ENCODE data around the gene PRG3. TPM values are rescaled to one million over a fixed set of nuclear protein-coding genes. Genes with fewer than 3 reads are reported as not detected.

Gene PRG3
- total and polyA plus RNA-seq, 2 experiments from 2014 or later, result not detected

DNA sequence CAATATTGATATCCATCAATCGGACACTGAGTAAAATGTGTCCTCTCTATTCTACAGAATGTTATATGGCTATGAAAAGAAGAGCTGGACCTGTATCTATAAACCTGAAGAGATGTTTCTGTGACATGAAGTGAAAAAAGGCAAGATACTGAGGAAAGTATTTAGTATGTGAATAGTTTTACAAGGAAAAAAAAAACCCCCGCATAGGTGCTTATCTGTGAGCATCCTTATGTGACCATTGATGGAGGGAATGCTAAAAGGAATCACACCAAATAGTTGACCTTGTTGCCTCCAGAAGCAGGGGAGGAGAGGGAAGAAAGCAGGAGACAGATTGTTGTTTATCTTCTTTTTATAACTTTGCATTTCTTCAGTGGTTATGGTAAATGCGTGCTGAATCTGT lies 10.2 kb upstream of the PRG3 start:
- Histone ChIP-seq H3K79me2 (no peaks in the 10 kb centered on the region), H3K4me2 (no peak overlapping the region), H3K9me3 (ENCODE audit: low read depth) (no peaks in the 10 kb centered on the region), H3K36me3 (replicated peaks; ENCODE audit: insufficient read depth, low read depth) (no peaks in the 10 kb centered on the region), H4K20me1 (ENCODE audit: insufficient read depth, poor library complexity, severe bottlenecking) (no peaks in the 10 kb centered on the region), H3K4me3 (no peak overlapping the region), H2AFZ (no peak overlapping the region), H3K4me1 (ENCODE audit: insufficient read depth) (no peaks in the 10 kb centered on the region), H3K27ac (no peak overlapping the region), H3K27me3 (peaks cover 11% of the 10 kb centered on the region), H3K9me2 (replicated peaks; ENCODE audit: insufficient read depth) (no peaks in the 10 kb centered on the region)
- TF ChIP-seq EZH2phosphoT487 (IDR thresholded peaks at IDR 0.05; ENCODE audit: low read depth, severe bottlenecking, unreplicated experiment) (no peak), EZH2 (IDR thresholded peaks at IDR 0.05; ENCODE audit: borderline replicate concordance) (no peak)
- TF ChIP-seq, protein P1, sequence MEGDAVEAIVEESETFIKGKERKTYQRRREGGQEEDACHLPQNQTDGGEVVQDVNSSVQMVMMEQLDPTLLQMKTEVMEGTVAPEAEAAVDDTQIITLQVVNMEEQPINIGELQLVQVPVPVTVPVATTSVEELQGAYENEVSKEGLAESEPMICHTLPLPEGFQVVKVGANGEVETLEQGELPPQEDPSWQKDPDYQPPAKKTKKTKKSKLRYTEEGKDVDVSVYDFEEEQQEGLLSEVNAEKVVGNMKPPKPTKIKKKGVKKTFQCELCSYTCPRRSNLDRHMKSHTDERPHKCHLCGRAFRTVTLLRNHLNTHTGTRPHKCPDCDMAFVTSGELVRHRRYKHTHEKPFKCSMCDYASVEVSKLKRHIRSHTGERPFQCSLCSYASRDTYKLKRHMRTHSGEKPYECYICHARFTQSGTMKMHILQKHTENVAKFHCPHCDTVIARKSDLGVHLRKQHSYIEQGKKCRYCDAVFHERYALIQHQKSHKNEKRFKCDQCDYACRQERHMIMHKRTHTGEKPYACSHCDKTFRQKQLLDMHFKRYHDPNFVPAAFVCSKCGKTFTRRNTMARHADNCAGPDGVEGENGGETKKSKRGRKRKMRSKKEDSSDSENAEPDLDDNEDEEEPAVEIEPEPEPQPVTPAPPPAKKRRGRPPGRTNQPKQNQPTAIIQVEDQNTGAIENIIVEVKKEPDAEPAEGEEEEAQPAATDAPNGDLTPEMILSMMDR (IDR thresholded peaks at IDR 0.05; ENCODE audit: poor library complexity), result no peak
- DNase-seq (ENCODE audit: low spot score), result no peak
- WGBS (ENCODE audit: low lambda C conversion rate, missing lambda C conversion rate), result 86% methylated on average over 3 of the region's 3 CpGs

DNA sequence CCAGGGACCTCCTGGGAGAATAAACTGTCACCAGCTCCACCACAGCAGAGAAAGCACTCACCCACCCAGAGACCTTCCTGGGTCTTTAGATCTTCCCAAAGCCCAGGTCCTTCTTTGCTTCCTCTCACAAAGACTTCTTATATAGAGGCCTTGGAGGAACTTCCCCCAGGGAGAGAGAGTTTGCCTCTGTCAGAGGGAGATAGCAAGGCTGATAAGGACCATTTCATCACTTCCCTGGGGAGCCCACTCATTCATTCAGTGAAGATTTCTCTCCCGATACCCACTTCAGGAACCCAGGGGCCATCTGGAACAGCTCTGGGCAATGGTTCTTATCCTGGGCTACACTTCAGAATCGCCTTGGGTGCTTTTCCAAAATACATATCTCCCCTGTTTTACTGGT lies 9.6 kb upstream of the PRG3 start, which contains the start of gene PRG2:
TSS of gene PRG2 (minus strand) at position 116 of the 400 bp plus-strand sequence. CDS start 706 bp downstream, outside the sequence.
- Histone ChIP-seq H3K4me1 (ENCODE audit: insufficient read depth) (no peaks in the 10 kb centered on the region), H3K79me2 (no peaks in the 10 kb centered on the region), H3K27me3 (peaks cover 11% of the 10 kb centered on the region), H3K4me3 (no peak within 1 kb of the TSS), H3K4me2 (no peak within 1 kb of the TSS), H4K20me1 (ENCODE audit: insufficient read depth, poor library complexity, severe bottlenecking) (no peaks in the 10 kb centered on the region), H3K9me2 (replicated peaks; ENCODE audit: insufficient read depth) (no peaks in the 10 kb centered on the region), H3K27ac (no peak within 1 kb of the TSS), H3K9me3 (ENCODE audit: low read depth) (no peaks in the 10 kb centered on the region), H3K36me3 (replicated peaks; ENCODE audit: insufficient read depth, low read depth) (no peaks in the 10 kb centered on the region), H2AFZ (no peak within 1 kb of the TSS)
- no peak for TF ChIP-seq EZH2 (IDR thresholded peaks at IDR 0.05; ENCODE audit: borderline replicate concordance)
- TF ChIP-seq, protein P1 (IDR thresholded peaks at IDR 0.05; ENCODE audit: poor library complexity), result no peak
- no peak for TF ChIP-seq EZH2phosphoT487 (IDR thresholded peaks at IDR 0.05; ENCODE audit: low read depth, severe bottlenecking, unreplicated experiment)
- 60% methylated on average over 2 of the region's 2 CpGs for WGBS (ENCODE audit: low lambda C conversion rate, missing lambda C conversion rate)
- no peak for DNase-seq (ENCODE audit: low spot score)

DNA sequence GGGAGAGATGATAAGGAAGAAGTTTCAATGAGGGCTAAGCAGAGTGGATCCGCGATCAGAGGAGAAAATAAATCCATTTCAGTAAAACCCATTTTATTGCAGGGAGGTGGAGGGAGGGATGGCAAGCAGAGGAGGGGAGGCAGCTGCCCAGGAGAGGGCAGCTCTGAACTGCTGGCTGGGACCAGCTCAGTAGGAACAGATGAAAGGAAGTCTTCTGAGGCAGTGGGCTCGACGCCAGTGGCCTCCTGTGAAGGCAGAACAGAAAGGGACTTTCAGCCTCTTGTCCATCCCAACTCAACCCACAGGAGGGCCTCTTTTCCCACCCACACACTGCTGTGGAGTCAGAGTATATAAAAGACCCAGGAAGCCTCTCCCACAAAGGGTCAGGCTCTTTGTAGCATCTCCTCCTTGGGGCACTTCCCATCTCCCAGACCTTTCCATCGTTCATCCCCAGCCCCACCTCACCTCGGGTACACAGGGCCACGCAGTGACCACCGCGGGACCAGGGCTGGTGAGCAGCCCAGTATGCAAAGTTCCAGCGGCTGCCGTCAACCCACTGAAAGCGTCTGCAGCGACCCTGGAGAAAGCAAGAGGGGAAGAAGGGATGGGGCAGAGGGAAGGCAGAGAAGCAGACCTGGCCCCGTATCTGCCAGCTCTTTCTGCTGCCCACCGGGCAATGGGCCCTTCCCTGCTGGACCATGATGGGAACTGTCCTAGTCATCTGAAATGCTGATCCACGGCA lies 6.5 kb upstream of the PRG3 start:
- H3K9me3 ChIP-seq (ENCODE audit: low read depth), result no peaks in the 10 kb centered on the region
- no peak overlapping the region for H3K4me3 ChIP-seq
- no peak overlapping the region for H3K27ac ChIP-seq
- H4K20me1 ChIP-seq (ENCODE audit: insufficient read depth, poor library complexity, severe bottlenecking), result no peaks in the 10 kb centered on the region
- no peak for DNase-seq (ENCODE audit: low spot score)
- H3K9me2 ChIP-seq (replicated peaks; ENCODE audit: insufficient read depth), result no peaks in the 10 kb centered on the region
- H3K36me3 ChIP-seq (replicated peaks; ENCODE audit: insufficient read depth, low read depth), result no peaks in the 10 kb centered on the region
- H3K79me2 ChIP-seq, result no peaks in the 10 kb centered on the region
- H3K4me1 ChIP-seq (ENCODE audit: insufficient read depth), result no peaks in the 10 kb centered on the region
- H3K27me3 ChIP-seq, result peaks cover 11% of the 10 kb centered on the region
- H2AFZ ChIP-seq, result no peak overlapping the region
- WGBS (ENCODE audit: low lambda C conversion rate, missing lambda C conversion rate), result 87% methylated on average over 16 of the region's 16 CpGs
- TF ChIP-seq, protein P1 (IDR thresholded peaks at IDR 0.05; ENCODE audit: poor library complexity), result no peak
- TF ChIP-seq EZH2phosphoT487 (IDR thresholded peaks at IDR 0.05; ENCODE audit: low read depth, severe bottlenecking, unreplicated experiment), result no peak
- TF ChIP-seq EZH2 (IDR thresholded peaks at IDR 0.05; ENCODE audit: borderline replicate concordance), result no peak
- H3K4me2 ChIP-seq, result no peak overlapping the region

Measured in hepatocyte (in vitro differentiated cells).